Right lobe of liver (tissue), 6 donors: ENCODE results near the gene DES. TPM values are rescaled to one million over a fixed set of nuclear protein-coding genes. Genes with fewer than 3 reads are reported as not detected.
"Not testable (repeated sequence)": the region's sequence is repeated elsewhere in the genome, so short reads cannot be mapped to it uniquely, and the experiment has no call there.

Experiments used
- ATAC-seq, 4 donors: fragments of 200-7000 bp; cut with Tn5 transposase; one replicate each; pipeline ENCODE4 v1.9.1; 2020; ENCODE audit warnings: mild to moderate bottlenecking in 4 of 4, moderate library complexity in 4 of 4
- DNase-seq, 3 donors: peaks; one replicate each; pipeline ENCODE4 v3.0.0-alpha.2; 2020
- H3K27ac ChIP-seq, 3 donors: fragments of 200-600 bp; one replicate each; pipeline ENCODE4 v1.8.0; 2022
- H3K27me3 ChIP-seq, 2 donors: fragments of 200-600 bp; one replicate each; pipeline ENCODE4 v1.8.0; 2022
- H3K36me3 ChIP-seq, 4 donors: fragments of 200-600 bp; sonication (generic) in 1 of 4; one replicate each; pipeline versions ENCODE4 v1.5.1 to v1.8.0; 2017 to 2022; ENCODE audit warnings: control low read depth in 1 of 4
- H3K4me1 ChIP-seq, 4 donors: fragments of 200-600 bp; sonication (generic) in 1 of 4; one replicate each; pipeline versions ENCODE4 v1.5.1 to v1.8.0; 2017 to 2022; ENCODE audit warnings: control low read depth in 1 of 4
- H3K4me3 ChIP-seq, 3 donors: fragments of 200-600 bp; one replicate each; pipeline ENCODE4 v1.8.0; 2022
- H3K9me3 ChIP-seq, 4 donors: fragments of 200-600 bp; sonication (generic) in 1 of 4; one replicate each; pipeline versions ENCODE4 v1.5.1 to v1.8.0; 2017 to 2022; ENCODE audit warnings: control low read depth in 1 of 4
- POLR2A ChIP-seq: fragments of 450-650 bp; IDR thresholded peaks from one replicate; pipeline ENCODE4 v1.6.1; 2017; ENCODE audit warnings: antibody characterized with exemption, mild to moderate bottlenecking
- WGBS: methylation state at CpG from one replicate; pipeline ENCODE4 v1.1.6; 2018; ENCODE audit warnings: low coverage, low lambda C conversion rate; ENCODE audit not compliant: insufficient coverage; ENCODE audit errors: missing lambda C conversion rate; 5-methylcytosine and 5-hydroxymethylcytosine counted together
- intact Hi-C, 2 donors: fragments of 100-400 bp; cut with DNase I; formaldehyde crosslinking; loops; one replicate each; pipeline versions ENCODE4 v1.11.2 to v1.14.1; 2022
- total RNA-seq, 6 experiments: library from RNA; depleted of rRNA in 2 of 6; stranded (reverse); fragments of >200 nt in 2 of 6; fragmentation: NEBNext Ultra II Directional in 3 of 6; extraction: Animal tissue kit (Norgen Biotek cat#: 25700) in 3 of 6; gene quantifications; one replicate each; pipeline versions ENCODE4 v1.1.0 to v1.2.4, GENCODE V29; 2016 to 2023
- TF ChIP-seq, protein P1 (sequence below), 4 donors: fragments of 200-600 bp in 3 of 4; fragments of 450-650 bp in 1 of 4; IDR thresholded peaks; one replicate each; pipeline versions ENCODE4 v1.5.1 to v1.8.0; 2016 to 2022; ENCODE audit warnings: antibody characterized with exemption in 4 of 4, mild to moderate bottlenecking in 2 of 4
- donor health status: DM: no; HTN: yes; CAD: no.
- donor health status: DM: no; HTN: no; CAD: no.
- donor health status: DM: no; HTN: no; CAD: no.
- donor health status: DM: no; HTN: yes; CAD: no.
- donor health status: DM: no; HTN: yes; CAD: no.

DES gene
- total RNA-seq, 6 experiments from 2014 or later = 1.2 to 25.6 (median 2.5) TPM

DNA sequence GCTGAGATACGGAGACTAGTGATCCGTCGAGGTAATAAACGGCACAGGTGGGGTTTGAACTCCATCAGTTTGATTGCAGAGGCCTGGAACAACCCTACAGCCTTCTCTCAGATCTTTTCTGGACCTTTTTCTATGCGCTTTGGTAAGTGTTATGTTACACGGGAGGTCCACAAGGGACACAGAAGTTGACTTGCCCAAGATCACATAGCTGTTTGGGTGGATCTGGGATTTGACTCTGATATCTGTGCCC is 29.3 kb upstream of the DES start:
- intact Hi-C loops = no loop called here
- H3K36me3 ChIP-seq = peaks cover 0 to 25% (median 15%) of the 10 kb centered on the region in 4 donors
- WGBS = 33% methylated on average over 6 of the region's 6 CpGs
- ATAC-seq (no peak), DNase-seq (no peak)
- peak overlapping the region in 2 of 3 donors; percentile 28 to 43 for H3K4me3 ChIP-seq
- peak overlapping the region; percentile 14 to 77 (median 70) for H3K27ac ChIP-seq
- TF ChIP-seq POLR2A = no peak
- TF ChIP-seq, protein P1, sequence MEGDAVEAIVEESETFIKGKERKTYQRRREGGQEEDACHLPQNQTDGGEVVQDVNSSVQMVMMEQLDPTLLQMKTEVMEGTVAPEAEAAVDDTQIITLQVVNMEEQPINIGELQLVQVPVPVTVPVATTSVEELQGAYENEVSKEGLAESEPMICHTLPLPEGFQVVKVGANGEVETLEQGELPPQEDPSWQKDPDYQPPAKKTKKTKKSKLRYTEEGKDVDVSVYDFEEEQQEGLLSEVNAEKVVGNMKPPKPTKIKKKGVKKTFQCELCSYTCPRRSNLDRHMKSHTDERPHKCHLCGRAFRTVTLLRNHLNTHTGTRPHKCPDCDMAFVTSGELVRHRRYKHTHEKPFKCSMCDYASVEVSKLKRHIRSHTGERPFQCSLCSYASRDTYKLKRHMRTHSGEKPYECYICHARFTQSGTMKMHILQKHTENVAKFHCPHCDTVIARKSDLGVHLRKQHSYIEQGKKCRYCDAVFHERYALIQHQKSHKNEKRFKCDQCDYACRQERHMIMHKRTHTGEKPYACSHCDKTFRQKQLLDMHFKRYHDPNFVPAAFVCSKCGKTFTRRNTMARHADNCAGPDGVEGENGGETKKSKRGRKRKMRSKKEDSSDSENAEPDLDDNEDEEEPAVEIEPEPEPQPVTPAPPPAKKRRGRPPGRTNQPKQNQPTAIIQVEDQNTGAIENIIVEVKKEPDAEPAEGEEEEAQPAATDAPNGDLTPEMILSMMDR (IDR thresholded peaks at IDR 0.05) = no peak
- no peaks in the 10 kb centered on the region for H3K27me3 ChIP-seq
- peaks cover 0 to 12% (median 0%) of the 10 kb centered on the region in 4 donors for H3K4me1 ChIP-seq
- H3K9me3 ChIP-seq = no peaks in the 10 kb centered on the region

DNA sequence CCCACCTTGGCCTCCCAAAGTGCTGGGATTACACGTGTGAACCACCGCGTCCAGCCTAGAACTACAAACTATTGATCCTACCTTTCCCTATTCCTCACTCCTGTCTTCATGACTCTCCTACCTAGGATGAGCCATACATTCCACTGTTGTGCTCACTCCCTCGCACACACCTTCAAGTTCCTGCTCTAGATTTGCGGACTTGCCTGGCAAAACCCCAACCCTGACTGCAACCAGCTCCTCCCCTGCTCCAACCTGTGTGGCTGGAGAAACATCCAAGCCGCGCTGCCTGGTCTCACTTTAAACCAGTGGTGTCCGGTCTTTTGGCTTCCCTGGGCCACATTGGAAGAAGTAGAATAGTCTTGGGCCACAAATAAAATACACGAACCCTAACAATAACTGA is 25.4 kb upstream of the DES start:
- Histone ChIP-seq H3K36me3 (no peaks in the 10 kb centered on the region), H3K27me3 (no peaks in the 10 kb centered on the region), H3K4me3 (no peak overlapping the region), H3K27ac (no peak overlapping the region), H3K9me3 (no peaks in the 10 kb centered on the region), H3K4me1 (peaks cover 0 to 5% (median 0%) of the 10 kb centered on the region in 4 donors)
- ATAC-seq = no peak
- TF ChIP-seq, protein P1 (IDR thresholded peaks at IDR 0.05) = no peak
- no peak for TF ChIP-seq POLR2A
- WGBS = 82% methylated on average over 9 of the region's 9 CpGs
- DNase-seq = no peak
- intact Hi-C loops = no loop called here

DNA sequence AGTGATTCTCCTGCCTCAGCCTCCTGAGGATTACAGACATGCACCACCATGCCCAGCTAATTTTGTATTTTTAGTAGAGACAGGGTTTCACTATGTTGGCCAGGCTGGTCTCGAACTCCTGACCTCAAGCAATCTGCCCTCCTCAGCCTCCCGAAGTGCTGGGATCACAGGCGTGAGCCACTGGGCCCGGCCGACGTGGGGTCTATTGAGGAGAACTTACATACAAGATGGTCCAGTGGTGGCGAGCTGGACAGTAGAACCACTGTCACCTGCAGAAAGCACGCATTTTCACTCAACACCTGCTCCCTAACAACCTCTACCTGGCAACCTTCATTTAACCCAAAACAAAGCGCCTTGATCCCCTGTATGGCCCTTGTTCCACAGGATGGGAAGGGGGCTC is 23.1 kb upstream of the DES start:
- intact Hi-C loops, H3K4me3 ChIP-seq, H3K27me3 ChIP-seq, H3K27ac ChIP-seq, H3K36me3 ChIP-seq, ATAC-seq, H3K9me3 ChIP-seq: not testable (repeated sequence)
- peaks cover 0 to 15% (median 0%) of the 10 kb centered on the region in 4 donors for H3K4me1 ChIP-seq
- DNase-seq = peak in 1 of 3 donors; percentile 40
- 87% methylated on average over 8 of the region's 9 CpGs for WGBS

DNA sequence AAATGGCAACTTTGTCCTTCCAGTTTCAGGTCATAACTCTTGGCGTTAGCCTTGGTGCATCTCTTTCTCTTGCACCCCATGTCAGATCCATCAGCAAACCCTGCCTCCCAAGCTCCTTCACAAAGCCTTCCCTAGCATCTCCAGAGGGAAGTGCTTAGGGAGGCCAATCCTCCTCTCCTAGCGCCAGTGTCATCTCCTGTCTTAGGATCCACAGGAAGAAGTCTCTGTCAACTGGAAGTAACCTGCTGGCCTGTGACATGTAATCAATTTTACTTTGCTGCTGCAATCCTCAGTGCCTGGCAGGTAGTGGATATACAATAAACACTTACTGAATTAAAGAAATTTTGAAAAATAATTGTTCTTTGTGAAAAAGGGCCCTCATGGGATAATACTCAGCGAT is 22.6 kb upstream of the DES start:
- DNase-seq = no peak
- WGBS = 89% methylated on average over 3 of the region's 3 CpGs
- H3K27ac ChIP-seq = no peak overlapping the region
- no peaks in the 10 kb centered on the region for H3K9me3 ChIP-seq
- intact Hi-C loops = no loop called here
- no peak for ATAC-seq
- TF ChIP-seq POLR2A = no peak
- TF ChIP-seq, protein P1 (IDR thresholded peaks at IDR 0.05) = no peak
- H3K4me1 ChIP-seq = peaks cover 0 to 15% (median 0%) of the 10 kb centered on the region in 4 donors
- no peak overlapping the region for H3K4me3 ChIP-seq
- no peaks in the 10 kb centered on the region for H3K36me3 ChIP-seq
- no peaks in the 10 kb centered on the region for H3K27me3 ChIP-seq

DNA sequence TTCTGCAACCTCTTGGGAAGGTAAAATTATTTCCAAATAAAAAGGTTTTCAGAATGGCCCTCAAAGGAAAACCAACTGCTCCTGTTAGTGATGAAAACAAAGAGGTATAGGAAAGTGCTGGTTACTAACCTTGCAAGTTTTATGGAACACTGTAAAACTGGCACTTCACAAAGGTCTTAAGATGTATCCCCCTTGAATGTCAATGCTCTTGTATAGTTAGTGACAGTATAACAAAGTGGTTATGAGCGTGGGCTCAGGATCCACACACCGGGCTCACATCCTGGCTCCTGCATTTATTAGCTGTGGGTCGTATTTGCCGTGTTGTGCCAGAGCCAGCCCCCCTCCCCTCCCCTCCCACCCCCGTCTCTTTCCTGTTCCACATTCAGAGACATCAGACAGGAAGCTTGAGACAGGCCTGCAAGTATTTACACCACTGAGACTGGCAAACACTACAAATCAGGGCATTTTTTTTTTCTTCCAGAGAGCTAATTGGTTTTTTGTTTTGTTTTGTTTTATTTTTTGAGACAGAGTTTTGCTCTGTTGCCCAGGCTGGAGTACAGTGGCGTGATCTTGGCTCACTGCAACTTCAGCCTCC is 21.2 kb upstream of the DES start:
- no peak overlapping the region for H3K4me3 ChIP-seq
- peaks cover 0 to 15% (median 0%) of the 10 kb centered on the region in 4 donors for H3K4me1 ChIP-seq
- H3K27ac ChIP-seq = no peak overlapping the region
- no peaks in the 10 kb centered on the region for H3K36me3 ChIP-seq
- intact Hi-C loops = no loop called here
- no peaks in the 10 kb centered on the region for H3K9me3 ChIP-seq
- DNase-seq (peak in 1 of 3 donors; percentile 21), ATAC-seq (no peak)
- TF ChIP-seq, protein P1 (IDR thresholded peaks at IDR 0.05) = no peak
- TF ChIP-seq POLR2A = no peak
- no peaks in the 10 kb centered on the region for H3K27me3 ChIP-seq
- WGBS = 68% methylated on average over 6 of the region's 6 CpGs
